HCT116 (cell line): ENCODE measurements around the gene NDUFS5. TPM values are rescaled to one million over a fixed set of nuclear protein-coding genes. Genes with fewer than 3 reads are reported as not detected.

Experiments used
- ATAC-seq: fragments of 200-7000 bp; cut with Tn5 transposase; 2 replicates; pipeline ENCODE4 v1.9.1; 2020; ENCODE audit warnings: mild to moderate bottlenecking, moderate library complexity
- BruUV-seq: library from RNA; stranded (reverse); fragments of 400-500 nt; replicated peaks from 2 replicates; lab custom pipeline; 2021; lab: Mats Ljungman, UMichigan
- CTCF ChIA-PET: fragments of 300-600 bp; sonication (Branson Sonifier 250); formaldehyde crosslinking; loops from one replicate; lab custom pipeline; 2021; ENCODE audit warnings: antibody characterized with exemption; lab: Charles Lee
- POLR2A ChIA-PET: fragments of 300-600, 350-600 bp; sonication (Branson Sonifier 250); formaldehyde crosslinking; loops from one replicate; lab custom pipeline; 2021; ENCODE audit warnings: antibody characterized with exemption; lab: Charles Lee
- RAD21 ChIA-PET, 2 experiments: fragments of 300-600 bp; sonication (Branson Sonifier 250); formaldehyde crosslinking; loops; one replicate each; lab custom pipeline; 2023; ENCODE audit warnings: low total read pairs in 2 of 2; ENCODE audit not compliant: uncharacterized antibody in 2 of 2, unreplicated experiment in 2 of 2, low non-redundant PET in 1 of 2; lab: Charles Lee
- DNase-seq: peaks from one replicate; pipeline ENCODE4 v3.0.0-alpha.2; 2010; ENCODE audit warnings: low read depth, low spot score
- H2AFZ ChIP-seq: fragments of 200-600 bp; shearing (Covaris generic), sonication (generic); 2 replicates; pipeline ENCODE4 v1.6.1; 2017; ENCODE audit warnings: low read depth, mixed run types, mixed read lengths, antibody characterized with exemption, low read length; ENCODE audit not compliant: poor library complexity, severe bottlenecking
- H3K27ac ChIP-seq: 2 replicates; pipeline ENCODE4 v1.5.1; 2012; ENCODE audit warnings: low read depth, low read length
- H3K27me3 ChIP-seq: fragments of 200-600 bp; sonication (generic); 2 replicates; pipeline ENCODE4 v1.6.1; 2016; ENCODE audit warnings: mixed run types, low read length, mixed read lengths; ENCODE audit not compliant: insufficient read depth
- H3K36me3 ChIP-seq, 2 experiments: fragments of 200-500 bp in 1 of 2; fragments of 200-600 bp in 1 of 2; sonication (Bioruptor generic) in 1 of 2; sonication (generic) in 1 of 2; 2 replicates each; pipeline versions ENCODE4 v1.5.1 to v1.6.1; 2014 to 2016; ENCODE audit warnings: low read length in 2 of 2, inconsistent platforms in 1 of 2, mixed read lengths in 1 of 2, mixed run types in 1 of 2; ENCODE audit not compliant: insufficient read depth in 2 of 2, control insufficient read depth in 1 of 2
- H3K4me1 ChIP-seq, 2 experiments: fragments of 200-600 bp in 1 of 2; sonication (generic) in 1 of 2; 2 replicates each; pipeline versions ENCODE4 v1.5.1 to v1.6.1; 2012 to 2017; ENCODE audit warnings: low read length in 2 of 2, inconsistent platforms in 1 of 2, mild to moderate bottlenecking in 1 of 2, mixed read lengths in 1 of 2, mixed run types in 1 of 2, moderate library complexity in 1 of 2; ENCODE audit not compliant: insufficient read depth in 2 of 2, control insufficient read depth in 1 of 2
- H3K4me2 ChIP-seq: fragments of 200-600 bp; sonication (generic); 2 replicates; pipeline ENCODE4 v1.6.1; 2017; ENCODE audit warnings: mixed run types, low read length, mixed read lengths
- H3K4me3 ChIP-seq, 2 experiments: fragments of 200-600 bp in 1 of 2; sonication (generic) in 1 of 2; replicated peaks in 1 of 2; 2 replicates each; pipeline ENCODE4 v1.5.1; 2011 to 2016; ENCODE audit warnings: low read length in 2 of 2, control low read depth in 1 of 2, low read depth in 1 of 2, mild to moderate bottlenecking in 1 of 2, mixed read lengths in 1 of 2, mixed run types in 1 of 2
- H3K79me2 ChIP-seq: fragments of 200-600 bp; sonication (generic); 2 replicates; pipeline ENCODE4 v1.6.1; 2017; ENCODE audit warnings: mild to moderate bottlenecking, mixed run types, low read length, moderate library complexity, mixed read lengths; ENCODE audit not compliant: insufficient read depth
- H3K9ac ChIP-seq: fragments of 200-600 bp; sonication (generic); 2 replicates; pipeline ENCODE4 v1.6.1; 2016; ENCODE audit warnings: low read length, mixed read lengths
- H3K9me2 ChIP-seq: fragments of 200-600 bp; sonication (generic), shearing (Covaris generic); 2 replicates; pipeline ENCODE4 v1.6.1; 2017; ENCODE audit warnings: mixed run types, mild to moderate bottlenecking, moderate library complexity; ENCODE audit not compliant: insufficient read depth
- H3K9me3 ChIP-seq, 2 experiments: fragments of 200-500 bp in 1 of 2; fragments of 200-600 bp in 1 of 2; sonication (Bioruptor generic) in 1 of 2; sonication (generic) in 1 of 2; 2 replicates each; pipeline ENCODE4 v1.6.1; 2014 to 2017; ENCODE audit warnings: low read length in 2 of 2, mixed read lengths in 2 of 2, inconsistent platforms in 1 of 2, low read depth in 1 of 2, mild to moderate bottlenecking in 1 of 2, mixed run types in 1 of 2, moderate library complexity in 1 of 2; ENCODE audit not compliant: control insufficient read depth in 1 of 2, insufficient read depth in 1 of 2
- H4K20me1 ChIP-seq: fragments of 200-600 bp; sonication (generic), shearing (Covaris generic); 2 replicates; pipeline ENCODE4 v1.6.1; 2017; ENCODE audit warnings: mixed run types, mild to moderate bottlenecking, moderate library complexity; ENCODE audit not compliant: insufficient read depth
- CBX3 ChIP-seq: IDR thresholded peaks from 2 replicates; pipeline ENCODE4 v1.6.1; 2012; ENCODE audit warnings: low read depth
- CEBPB ChIP-seq: IDR thresholded peaks from 2 replicates; pipeline ENCODE4 v1.6.1; 2012; ENCODE audit warnings: low read depth
- EGR1 ChIP-seq: IDR thresholded peaks from 2 replicates; pipeline ENCODE4 v1.6.1; 2012; ENCODE audit warnings: low read depth
- ELF1 ChIP-seq: IDR thresholded peaks from 2 replicates; pipeline ENCODE4 v1.6.1; 2012; ENCODE audit warnings: low read depth, borderline replicate concordance
- JUND ChIP-seq: IDR thresholded peaks from 2 replicates; pipeline ENCODE4 v1.6.1; 2012
- POLR2AphosphoS5 ChIP-seq: IDR thresholded peaks from 2 replicates; pipeline ENCODE4 v1.6.1; 2011; ENCODE audit warnings: mild to moderate bottlenecking, low read depth, low read length, moderate library complexity
- SIN3A ChIP-seq: IDR thresholded peaks from 2 replicates; pipeline ENCODE4 v1.6.1; 2012; ENCODE audit warnings: low read depth
- SP1 ChIP-seq: IDR thresholded peaks from 2 replicates; pipeline ENCODE4 v1.6.1; 2012; ENCODE audit warnings: low read depth
- SRF ChIP-seq: IDR thresholded peaks from 2 replicates; pipeline ENCODE4 v1.6.1; 2012; ENCODE audit warnings: low read depth
- TCF7L2 ChIP-seq: IDR thresholded peaks from 2 replicates; pipeline ENCODE4 v1.7.0; 2011; ENCODE audit warnings: borderline replicate concordance, inconsistent platforms; ENCODE audit not compliant: insufficient read depth, insufficient read length; ENCODE audit errors: extremely low read depth
- YY1 ChIP-seq: IDR thresholded peaks from 2 replicates; pipeline ENCODE4 v1.6.1; 2011; ENCODE audit warnings: low read length, low read depth, moderate library complexity, mild to moderate bottlenecking; ENCODE audit not compliant: insufficient replicate concordance; ENCODE audit errors: extremely low read depth
- intact Hi-C: fragments of 100-400 bp; cut with micrococcal nuclease; formaldehyde crosslinking; loops from 2 replicates; pipeline ENCODE4 v1.10.0; 2022
- total RNA-seq: library from RNA; stranded (reverse); gene quantifications from one replicate; pipeline ENCODE4 v1.2.1, GENCODE V29; 2021; ENCODE audit not compliant: unreplicated experiment
- TF ChIP-seq, protein P1 (sequence below): IDR thresholded peaks from 2 replicates; pipeline ENCODE4 v1.6.1; 2011; ENCODE audit warnings: mild to moderate bottlenecking, low read length, moderate library complexity; ENCODE audit not compliant: insufficient replicate concordance; ENCODE audit errors: extremely low read depth
- TF ChIP-seq, protein P2 (sequence below): IDR thresholded peaks from 2 replicates; pipeline ENCODE4 v1.6.1; 2012; ENCODE audit warnings: low read depth
- TF ChIP-seq, protein P3 (sequence below): IDR thresholded peaks from 2 replicates; pipeline ENCODE4 v1.6.1; 2012

Gene NDUFS5
- total RNA-seq, 1 experiment from 2014 or later, result 263 TPM

DNA sequence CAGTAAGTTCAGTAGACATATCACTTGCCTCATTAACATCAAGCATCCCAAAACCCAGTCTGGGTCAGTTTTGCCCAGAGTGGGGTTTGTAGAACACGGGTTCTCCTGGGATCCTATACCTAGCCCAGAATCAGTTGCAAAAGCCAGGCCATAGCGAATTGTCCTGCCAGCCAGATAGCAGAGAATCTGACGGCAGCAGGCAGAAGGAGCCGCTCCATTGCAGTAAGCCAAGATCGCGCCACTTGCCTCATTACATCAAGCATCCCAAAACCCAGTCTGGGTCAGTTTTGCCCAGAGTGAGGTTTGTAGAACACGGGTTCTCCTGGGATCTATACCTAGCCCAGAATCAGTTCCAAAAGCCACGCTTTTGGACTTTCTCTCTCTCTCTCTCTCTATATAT lies 19.1 kb downstream of the NDUFS5 start:
- intact Hi-C loops, result no loop called here
- no peak overlapping the region for H3K4me2 ChIP-seq
- BruUV-seq, result no TSS peak
- no peak overlapping the region for H3K9ac ChIP-seq
- H3K4me1 ChIP-seq, result peaks cover 4 to 5% of the 10 kb centered on the region in 2 experiments; a peak in 3 of 4 replicates
- no peak overlapping the region for H2AFZ ChIP-seq
- no peaks in the 10 kb centered on the region for H3K79me2 ChIP-seq
- ChIA-PET CTCF (no interaction called here), POLR2A (no interaction called here), RAD21 (interaction anchor here in 1 of 2 experiments (0.6 kb wide), 1 partner anchor 172 kb away, joined by 3 read pairs; the partner anchor contains the start of gene MYCBP)
- ATAC-seq (no peak), DNase-seq (no peak)
- H3K9me3 ChIP-seq, result no peaks in the 10 kb centered on the region
- no peak for TF ChIP-seq SIN3A
- no peak for TF ChIP-seq TCF7L2
- TF ChIP-seq, protein P1, sequence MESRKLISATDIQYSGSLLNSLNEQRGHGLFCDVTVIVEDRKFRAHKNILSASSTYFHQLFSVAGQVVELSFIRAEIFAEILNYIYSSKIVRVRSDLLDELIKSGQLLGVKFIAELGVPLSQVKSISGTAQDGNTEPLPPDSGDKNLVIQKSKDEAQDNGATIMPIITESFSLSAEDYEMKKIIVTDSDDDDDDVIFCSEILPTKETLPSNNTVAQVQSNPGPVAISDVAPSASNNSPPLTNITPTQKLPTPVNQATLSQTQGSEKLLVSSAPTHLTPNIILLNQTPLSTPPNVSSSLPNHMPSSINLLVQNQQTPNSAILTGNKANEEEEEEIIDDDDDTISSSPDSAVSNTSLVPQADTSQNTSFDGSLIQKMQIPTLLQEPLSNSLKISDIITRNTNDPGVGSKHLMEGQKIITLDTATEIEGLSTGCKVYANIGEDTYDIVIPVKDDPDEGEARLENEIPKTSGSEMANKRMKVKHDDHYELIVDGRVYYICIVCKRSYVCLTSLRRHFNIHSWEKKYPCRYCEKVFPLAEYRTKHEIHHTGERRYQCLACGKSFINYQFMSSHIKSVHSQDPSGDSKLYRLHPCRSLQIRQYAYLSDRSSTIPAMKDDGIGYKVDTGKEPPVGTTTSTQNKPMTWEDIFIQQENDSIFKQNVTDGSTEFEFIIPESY, result no peak
- no peak for TF ChIP-seq CEBPB
- no peak for TF ChIP-seq SRF
- TF ChIP-seq, protein P2, sequence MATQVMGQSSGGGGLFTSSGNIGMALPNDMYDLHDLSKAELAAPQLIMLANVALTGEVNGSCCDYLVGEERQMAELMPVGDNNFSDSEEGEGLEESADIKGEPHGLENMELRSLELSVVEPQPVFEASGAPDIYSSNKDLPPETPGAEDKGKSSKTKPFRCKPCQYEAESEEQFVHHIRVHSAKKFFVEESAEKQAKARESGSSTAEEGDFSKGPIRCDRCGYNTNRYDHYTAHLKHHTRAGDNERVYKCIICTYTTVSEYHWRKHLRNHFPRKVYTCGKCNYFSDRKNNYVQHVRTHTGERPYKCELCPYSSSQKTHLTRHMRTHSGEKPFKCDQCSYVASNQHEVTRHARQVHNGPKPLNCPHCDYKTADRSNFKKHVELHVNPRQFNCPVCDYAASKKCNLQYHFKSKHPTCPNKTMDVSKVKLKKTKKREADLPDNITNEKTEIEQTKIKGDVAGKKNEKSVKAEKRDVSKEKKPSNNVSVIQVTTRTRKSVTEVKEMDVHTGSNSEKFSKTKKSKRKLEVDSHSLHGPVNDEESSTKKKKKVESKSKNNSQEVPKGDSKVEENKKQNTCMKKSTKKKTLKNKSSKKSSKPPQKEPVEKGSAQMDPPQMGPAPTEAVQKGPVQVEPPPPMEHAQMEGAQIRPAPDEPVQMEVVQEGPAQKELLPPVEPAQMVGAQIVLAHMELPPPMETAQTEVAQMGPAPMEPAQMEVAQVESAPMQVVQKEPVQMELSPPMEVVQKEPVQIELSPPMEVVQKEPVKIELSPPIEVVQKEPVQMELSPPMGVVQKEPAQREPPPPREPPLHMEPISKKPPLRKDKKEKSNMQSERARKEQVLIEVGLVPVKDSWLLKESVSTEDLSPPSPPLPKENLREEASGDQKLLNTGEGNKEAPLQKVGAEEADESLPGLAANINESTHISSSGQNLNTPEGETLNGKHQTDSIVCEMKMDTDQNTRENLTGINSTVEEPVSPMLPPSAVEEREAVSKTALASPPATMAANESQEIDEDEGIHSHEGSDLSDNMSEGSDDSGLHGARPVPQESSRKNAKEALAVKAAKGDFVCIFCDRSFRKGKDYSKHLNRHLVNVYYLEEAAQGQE, result no peak
- no peak for TF ChIP-seq POLR2AphosphoS5
- TF ChIP-seq ELF1, result no peak
- TF ChIP-seq CBX3, result no peak
- no peak for TF ChIP-seq SP1
- no peak for TF ChIP-seq YY1
- no peak for TF ChIP-seq JUND
- TF ChIP-seq EGR1, result no peak
- TF ChIP-seq, protein P3, sequence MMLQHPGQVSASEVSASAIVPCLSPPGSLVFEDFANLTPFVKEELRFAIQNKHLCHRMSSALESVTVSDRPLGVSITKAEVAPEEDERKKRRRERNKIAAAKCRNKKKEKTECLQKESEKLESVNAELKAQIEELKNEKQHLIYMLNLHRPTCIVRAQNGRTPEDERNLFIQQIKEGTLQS, result no peak
- H3K27me3 ChIP-seq, result no peaks in the 10 kb centered on the region
- H3K36me3 ChIP-seq, result no peaks in the 10 kb centered on the region
- no peaks in the 10 kb centered on the region for H4K20me1 ChIP-seq
- no peak overlapping the region for H3K27ac ChIP-seq
- no peaks in the 10 kb centered on the region for H3K9me2 ChIP-seq
- H3K4me3 ChIP-seq, result no peak overlapping the region
